GM21576 (cell line): Measurements from ENCODE around the gene ZBTB7C.

Source experiments
- ATAC-seq: cut with Tn5 transposase; IDR thresholded peaks from one replicate; pipeline ENCODE4 v1.9.1; 2021; ENCODE audit warnings: mild to moderate bottlenecking, moderate library complexity; ENCODE audit not compliant: unreplicated experiment

Gene ZBTB7C

DNA sequence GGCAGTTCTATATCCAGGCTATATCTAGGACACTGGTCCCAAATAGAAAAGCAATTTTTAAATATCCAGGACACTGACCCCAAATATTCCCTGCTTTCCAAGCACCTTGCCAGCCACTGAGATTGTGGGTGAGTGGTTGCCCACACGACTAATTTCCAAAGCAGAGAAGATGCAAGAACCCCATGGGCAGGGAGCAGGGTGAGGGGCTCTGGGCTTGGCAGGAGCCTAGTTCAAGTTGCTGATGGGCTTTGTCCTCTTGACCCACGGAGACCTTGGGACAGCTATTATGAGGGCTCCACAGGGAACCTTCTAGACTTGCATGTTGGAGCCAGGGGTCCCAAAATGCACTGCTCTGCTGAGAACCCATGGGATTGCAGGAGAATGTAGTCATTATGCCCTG lies 332.7 kb downstream of the ZBTB7C start:
- ATAC-seq, result no peak

DNA sequence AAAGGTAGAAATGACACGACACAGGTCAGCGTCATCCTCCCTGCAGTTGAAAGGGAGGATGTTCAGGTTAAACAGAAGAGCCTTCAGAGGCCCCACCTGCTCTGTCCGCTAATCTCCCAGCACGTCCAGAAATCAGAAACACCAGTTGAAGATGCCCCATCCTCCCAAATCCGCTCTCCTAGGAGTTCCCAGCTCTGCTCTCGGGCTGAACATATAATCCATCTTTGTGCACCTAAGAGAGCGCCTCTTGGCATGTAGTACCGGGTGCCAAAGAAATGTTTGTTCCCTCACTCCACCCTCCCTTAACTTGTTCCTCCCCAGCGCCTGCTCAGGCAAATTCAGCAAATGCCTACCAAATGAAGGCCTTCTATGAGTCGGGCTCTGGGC lies 333.5 kb downstream of the ZBTB7C start:
- no peak for ATAC-seq

DNA sequence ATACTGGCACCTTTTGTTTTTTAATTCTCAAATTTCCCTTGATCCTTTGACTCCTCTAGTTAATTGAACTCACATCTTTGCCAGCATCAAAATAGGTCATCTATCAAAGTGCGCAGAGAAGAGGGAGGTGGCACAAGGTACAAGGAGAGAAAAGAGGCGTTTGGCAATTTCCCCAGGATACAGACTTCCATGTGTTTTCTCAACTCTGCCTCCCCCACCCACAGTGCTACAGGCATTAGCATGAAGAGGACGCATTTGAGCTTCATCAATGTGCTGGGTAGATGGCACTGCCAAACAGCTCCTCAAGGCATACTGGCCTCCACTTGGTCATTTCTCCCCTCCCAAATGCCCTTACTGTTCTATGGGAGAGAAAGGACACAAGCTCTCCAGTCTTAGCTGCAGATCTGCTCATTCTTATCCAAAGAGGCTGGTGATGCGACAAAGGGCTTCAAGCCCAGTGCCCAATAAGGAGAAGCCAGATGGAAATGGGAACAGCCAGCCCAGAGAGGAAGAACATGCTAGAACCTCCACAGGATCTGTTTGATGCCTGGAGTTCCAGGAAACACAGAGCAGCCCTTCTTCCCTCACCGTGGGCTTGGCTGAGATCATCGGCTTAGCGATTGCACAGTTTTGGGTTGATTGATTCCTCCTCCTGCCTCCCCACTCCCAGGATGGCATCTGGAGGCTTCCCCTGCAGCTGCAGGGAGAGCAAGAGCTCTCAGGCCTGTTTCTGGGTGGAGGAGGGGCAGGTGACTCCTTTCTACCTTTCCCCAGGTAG lies 334.1 kb downstream of the ZBTB7C start:
- ATAC-seq, result no peak

DNA sequence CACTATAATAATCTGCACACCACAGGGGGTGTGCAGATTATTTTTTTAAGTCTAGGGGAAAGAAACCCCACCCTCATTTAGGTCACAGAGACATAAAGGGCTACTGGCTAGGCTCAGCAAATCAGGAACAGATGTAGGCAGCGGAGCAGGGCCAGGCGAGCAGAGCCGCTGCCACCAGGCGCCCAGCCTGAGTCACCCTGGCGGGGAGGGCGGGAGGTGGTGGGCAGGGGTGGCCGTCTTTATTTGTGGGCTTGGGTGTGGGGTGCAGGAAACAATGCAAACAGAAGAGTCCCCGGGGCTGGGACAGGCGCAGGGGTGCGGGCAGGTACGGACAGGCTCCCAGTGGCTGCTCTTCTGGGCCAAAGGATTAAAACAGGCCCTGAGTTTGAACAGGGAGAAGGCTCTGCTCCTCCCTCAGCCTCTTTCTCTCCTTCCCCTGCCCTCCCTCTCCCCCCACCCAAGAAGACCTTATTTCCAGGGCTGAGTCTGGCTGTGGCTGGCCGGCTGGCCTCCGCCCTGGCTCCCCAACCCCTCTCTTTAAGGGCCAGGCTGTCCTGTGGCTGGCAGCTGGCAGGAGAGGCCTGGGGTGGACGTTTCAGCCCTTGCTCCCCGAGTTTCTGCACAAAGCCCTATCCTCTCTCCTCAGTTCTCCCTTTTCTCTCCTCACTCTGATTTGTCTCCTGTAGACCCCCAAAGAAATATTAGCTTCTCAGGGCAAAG lies 335.8 kb downstream of the ZBTB7C start:
- no peak for ATAC-seq

DNA sequence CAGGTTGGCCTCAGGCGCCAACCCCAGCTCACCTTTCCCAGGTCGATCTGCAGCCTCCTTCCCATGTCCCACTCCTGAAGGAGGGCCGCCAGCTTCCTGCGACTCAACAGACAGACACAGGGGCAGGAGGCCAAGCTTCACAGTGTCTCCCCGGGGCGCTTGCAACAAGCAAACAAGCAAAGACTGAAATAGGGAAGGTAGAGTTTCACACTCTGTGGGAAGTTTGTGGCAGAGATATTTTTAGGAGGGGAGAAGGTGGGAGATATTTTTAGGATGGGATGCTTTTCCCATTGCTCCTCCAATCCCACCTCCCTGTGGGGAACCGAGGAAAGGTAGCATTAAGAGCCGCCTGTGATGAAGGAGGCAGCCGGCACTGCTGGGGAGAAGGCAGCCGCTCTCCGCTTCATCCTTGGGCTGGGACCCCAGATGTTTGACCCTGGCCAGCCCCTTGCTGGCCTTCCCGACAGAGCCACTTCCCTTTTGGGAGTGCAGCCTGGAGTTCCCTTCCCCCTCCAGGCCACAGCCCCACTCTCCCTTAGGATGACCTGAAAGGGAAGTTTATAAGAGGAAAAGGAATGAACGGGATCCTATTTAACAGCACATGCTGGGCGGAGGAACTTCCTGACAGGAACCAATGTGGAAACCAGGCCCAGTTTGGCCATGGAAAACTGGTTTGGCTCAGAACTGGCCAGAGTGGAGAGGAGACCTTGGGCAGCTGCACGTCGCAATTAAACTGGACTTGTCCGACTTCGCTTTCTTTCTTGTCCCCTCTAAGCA lies 336.6 kb downstream of the ZBTB7C start:
- no peak for ATAC-seq

DNA sequence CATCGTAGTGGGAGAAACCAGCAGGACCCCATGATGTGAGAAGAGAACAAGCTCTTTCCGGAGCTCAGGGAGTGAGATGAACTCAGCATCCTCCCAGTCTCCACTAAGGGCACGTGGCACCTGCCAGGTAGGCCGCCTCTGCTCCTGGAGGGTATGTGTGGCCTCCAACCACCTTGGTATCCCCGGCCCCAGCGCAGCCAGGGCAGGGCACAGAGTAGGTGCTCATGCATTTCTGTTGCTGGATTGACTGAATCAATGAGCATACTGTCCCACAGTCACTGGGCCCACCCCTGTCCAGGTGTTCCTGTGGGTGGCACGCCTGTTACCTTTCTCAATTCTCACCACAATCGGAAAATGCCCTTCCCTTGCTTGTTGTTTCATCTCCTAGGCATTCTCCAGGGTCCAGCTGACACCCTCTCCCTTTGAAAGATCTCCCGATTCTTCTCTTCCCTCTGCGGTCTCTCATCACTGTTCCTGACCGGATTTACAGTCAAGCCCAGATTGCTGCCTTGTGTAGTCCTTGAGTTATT lies 340.2 kb downstream of the ZBTB7C start:
- no peak for ATAC-seq

DNA sequence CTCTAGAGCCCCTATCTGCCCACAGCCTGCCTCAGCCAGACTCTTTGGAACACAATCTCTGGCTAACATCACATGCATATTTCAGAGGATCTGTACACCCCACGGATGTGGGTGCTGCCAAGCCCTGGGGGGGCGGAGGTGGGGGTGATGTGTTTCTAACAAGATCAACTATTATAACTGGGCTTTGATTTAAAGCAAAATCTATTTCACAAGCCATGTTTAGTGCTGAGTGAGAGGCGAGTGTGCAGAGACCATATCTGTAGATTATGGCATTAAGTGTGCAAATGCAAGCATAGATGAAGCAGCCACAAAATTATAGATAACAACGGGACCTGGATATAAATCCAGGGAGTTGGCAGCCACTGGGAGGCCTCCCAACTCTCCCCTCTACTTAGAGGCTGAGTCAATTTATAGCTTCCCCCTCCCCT lies 342.9 kb downstream of the ZBTB7C start:
- no peak for ATAC-seq

DNA sequence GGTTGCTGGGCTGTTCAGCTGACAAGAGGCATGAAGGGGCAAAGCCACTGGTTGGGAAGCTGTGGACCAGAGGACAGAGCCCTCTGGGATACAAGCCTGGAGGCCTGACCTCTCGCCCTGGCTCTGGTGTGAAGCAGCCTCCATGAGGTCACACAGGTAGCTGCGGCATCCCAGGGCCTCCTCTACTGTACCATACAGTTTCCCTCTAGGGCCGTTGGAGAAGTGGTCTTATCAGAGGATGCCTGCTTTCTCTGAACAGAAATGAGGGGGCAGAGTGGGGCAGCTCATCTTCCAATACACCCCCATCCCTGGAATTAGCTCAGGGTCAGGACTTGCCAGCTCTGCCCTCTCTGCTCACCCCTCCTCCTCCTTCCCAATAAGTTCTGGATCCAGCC lies 343.6 kb downstream of the ZBTB7C start:
- ATAC-seq, result no peak

DNA sequence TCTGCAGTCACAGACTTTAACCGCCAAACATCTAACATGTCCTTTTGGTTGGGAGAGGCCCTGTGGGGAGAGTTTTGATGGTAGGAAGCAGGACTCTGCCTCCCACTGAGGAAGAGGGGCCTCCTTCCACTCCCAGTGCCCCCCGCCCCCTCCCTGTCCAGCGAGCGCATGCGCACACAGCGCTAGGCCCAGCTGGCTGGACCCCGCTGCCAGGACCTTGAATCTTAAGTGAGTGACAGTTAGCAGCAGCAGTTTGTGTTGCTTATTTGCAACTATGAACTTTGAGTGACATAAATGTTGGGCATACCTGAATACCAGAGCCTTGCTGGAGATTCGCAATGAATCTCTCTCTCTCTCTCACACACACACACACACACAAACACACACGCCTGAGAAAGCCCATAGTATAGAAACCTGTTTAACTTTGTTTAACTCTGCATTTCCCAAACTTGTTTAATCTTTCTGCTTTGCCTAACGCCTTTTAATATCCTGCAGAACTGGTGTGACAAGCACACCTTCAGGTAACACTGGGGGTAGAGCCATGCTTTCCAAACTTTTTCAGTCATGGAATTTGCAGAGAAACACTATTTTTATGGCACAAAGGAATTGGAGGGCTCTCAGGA lies 344.1 kb downstream of the ZBTB7C start:
- ATAC-seq, result no peak

DNA sequence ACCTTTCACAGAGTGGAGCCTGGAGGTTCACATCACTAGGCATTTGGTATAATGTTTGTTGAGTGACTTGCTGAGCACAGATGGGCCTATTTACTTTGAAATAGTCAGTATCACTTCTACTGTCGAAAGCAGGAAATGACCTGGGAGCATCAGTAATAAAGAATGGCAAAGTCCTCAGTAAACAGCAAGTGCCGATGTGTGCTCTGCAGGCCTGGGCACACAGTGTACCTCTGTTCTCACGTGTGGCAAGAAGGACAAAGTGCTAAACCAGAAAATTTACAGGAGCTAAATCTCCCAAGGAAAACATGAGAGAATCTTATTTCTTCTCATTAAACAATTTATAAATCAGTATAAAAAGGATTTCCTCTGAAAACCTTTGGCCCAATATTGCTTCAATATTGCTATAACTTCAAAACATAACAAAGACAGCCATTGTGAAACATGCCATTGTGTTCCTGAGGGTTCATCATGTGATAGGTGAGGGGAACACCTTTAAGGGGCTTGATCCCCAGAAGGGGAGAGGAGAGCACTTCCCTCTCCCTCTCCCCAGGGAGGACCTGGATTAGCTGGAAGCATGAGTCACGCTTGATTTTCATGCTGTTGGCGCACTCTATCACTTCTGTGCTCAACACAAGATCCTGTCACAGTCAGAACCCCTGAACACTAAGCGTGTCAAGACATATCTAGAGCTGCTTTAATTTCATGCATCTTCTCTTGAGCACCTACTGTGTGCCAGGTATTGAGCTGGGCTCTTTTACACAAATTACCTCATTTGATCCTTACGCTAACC lies 347.2 kb downstream of the ZBTB7C start:
- no peak for ATAC-seq

DNA sequence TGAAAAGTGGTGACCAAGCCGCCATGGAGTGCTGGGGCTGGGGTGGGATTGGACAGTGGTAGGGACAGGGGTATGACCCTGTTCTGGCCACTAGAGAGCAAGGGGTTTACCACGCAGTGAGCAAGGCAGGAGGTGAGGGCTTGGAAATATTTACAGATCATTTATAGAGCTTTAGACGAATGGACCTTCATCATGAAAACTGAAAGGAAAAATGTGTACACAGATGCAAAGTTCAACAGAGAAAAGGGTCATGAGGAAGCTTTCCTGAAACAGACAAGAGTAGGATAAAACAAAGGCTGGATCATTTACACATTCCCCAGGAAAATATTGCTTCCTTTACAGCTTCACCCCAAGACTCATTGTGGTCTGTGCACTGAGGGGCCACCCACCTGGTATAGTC lies 348.2 kb downstream of the ZBTB7C start:
- no peak for ATAC-seq

DNA sequence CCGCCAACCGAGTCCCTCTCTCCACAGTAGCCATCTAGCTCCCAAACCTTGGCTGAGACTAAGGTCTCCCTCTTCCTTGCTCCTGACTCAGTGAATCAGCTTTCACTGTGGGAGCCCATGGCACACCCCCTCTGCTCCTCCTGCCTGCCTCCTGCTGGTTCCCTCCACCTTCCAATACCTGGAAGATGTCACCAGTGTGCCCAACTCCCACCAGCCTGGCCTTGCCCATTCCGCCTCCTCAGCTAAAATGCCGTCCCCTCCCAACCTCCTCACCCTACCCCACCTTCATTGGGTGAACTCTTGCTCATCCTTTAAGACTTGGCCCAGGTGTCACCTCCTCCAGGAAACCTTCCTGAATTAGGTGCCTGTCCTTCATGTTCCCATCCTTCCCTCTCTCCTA lies 348.8 kb downstream of the ZBTB7C start:
- ATAC-seq, result no peak

DNA sequence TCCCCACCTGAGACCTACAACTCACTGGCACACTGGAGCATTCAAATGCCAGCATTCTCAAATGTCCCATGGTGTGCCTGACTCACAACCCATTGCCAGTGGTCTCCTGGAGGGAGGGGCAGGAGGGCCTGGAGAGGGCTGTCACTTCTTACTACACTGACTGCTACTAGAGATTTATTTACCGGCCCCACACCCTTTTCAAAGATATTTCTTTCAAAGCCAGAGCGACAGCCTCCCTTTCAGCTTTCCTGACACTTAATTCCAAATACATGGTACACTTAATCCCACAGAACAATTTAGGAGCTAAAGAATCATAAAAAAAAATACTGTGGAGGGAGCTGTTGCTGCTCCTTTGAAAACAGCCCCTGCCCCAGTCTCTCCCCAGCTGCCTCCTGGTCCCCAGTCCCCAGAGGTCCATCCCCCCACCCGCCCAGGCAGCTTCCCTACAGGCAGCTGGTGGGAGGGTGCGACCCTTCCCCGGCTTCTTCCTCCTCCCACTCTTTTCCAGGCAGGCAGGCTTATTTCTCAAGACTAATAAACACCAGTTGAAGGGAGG lies 349.6 kb downstream of the ZBTB7C start:
- ATAC-seq, result no peak

DNA sequence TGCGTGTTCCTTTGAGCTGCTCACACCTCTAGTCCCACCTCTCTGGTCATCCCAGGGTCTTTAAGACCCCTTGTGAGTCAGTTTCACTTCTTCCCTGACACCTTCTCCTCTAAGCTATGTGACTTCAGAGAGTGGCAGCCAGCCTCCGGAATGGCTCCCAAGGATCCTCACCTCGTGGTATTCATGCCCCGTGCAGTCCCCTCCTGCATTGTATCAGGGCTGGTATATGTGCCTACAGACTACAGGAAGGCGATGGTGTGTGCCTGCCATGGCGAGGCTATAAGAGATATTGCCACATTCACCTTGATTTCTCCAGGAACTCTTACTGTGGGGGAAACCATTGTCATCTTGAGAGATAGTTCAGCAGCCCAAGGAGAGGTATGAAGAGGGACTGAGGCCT lies 350.7 kb downstream of the ZBTB7C start:
- no peak for ATAC-seq

DNA sequence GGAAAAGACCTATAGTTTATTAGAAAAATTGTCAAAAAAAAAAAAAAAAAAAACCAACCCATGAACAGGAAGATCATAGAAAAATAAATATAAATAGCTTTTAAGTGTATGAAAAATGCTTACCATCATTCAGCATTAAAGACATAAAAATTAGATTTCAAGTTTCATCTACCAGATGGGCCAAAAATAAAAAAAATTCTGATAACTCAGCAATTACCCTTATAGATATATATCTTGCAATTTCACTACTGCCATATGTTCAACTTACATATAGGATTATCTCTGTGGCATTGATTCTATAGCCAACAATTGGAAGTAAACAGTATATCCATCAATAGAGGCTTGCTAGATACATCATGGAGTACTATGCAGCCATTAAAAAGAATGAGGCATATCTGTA lies 352.2 kb downstream of the ZBTB7C start:
- ATAC-seq, result no peak

DNA sequence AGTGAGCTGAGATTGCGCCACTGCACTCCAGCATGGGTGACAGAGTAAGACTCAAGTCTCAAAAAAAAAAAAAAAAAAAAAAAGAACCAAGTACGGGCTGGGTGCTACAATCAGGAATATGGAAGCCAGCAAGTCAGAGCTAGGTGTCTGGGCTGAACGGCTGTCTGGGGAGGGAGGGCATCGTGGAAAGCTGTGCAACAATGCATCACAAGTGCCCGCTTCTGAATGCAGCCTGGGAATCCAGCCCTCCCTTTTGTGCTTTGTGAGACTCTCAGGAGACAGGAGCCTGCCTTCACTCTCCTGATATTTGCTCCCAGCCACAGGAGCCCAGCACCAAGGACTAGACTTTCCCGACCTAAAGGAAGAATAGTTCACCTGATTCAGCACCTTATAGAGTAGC lies 353.8 kb downstream of the ZBTB7C start:
- no peak for ATAC-seq

DNA sequence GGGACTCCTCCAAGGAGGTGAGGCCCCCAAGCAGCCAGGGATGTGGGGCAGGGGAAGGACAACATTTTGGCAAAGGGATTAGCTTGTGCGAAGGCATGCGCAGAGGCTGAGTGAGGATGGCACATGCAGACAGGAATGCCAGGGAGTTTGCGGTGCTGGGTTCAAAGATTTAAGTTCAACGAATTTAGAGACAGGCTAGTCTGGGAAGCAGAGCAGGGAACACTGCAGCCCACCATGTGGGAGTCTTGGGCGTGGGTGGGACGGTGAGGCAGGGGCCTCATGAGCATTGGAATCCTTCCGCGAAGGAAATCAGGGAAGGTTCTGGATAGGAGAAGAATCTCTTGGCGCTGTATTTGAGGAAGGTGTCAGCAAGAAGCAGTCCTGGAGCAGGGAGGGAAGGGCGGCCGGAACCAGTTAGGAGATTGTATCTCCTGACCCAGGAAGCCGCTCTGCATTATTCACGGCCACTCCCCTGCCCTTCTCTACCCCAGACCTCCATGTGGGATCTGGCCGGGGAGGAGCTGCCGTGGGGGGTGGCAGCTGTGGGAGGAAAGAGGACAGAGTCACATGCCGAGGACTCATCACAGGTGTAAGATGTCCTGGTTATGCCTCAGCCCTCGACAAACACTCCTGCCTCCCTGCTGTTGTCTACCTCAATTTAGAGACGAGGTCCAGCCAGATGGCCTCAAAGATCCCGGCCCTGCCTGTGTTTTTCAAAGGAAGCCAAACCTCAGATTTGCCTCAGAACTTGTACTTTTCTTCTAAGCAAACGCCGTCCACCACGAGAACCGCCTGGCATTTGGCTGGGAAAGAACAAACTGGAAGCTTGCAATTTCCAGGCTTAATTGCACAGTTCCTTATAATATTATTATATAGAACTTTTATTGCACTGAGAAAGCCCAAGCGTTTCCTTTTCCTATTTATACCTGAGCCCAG lies 355.0 kb downstream of the ZBTB7C start:
- ATAC-seq, result no peak

DNA sequence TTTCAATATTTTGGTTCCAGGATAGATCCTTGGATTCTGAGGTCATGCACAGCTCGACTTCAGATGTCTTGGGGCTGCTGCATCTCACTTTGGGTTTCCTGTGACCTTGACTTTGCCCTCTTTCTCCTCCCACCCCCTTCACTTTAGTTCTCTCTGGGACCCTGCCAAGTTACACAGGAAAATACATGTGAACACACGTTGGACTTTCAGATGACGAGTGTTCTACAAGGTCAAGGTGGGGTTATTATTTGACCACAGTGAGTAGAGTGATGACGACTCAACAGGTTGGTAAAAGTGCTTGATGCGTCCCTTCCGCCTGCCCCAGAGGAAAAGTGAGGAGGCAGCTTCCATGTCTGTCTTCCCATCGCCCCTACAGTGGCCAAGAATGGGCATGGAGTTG lies 356.3 kb downstream of the ZBTB7C start:
- ATAC-seq, result no peak
